Activated CD4-positive, alpha-beta T cell treated with anti-CD3 and anti-CD28 coated beads, Interleukin-2, amount 50 U/mL, for 1 hour (primary cell): ENCODE data around the gene STAT4.

Experiments
- DNase-seq: peaks from one replicate; pipeline ENCODE4 v3.0.0-alpha.2; 2020

Gene STAT4

GRCh38 chr2:191144217-191144616 is 6.6 kb downstream of the STAT4 start:
- no peak for DNase-seq

- no peak for DNase-seq
These were observed 7.0 kb downstream of the STAT4 start for GRCh38 chr2:191143791-191144190.

GRCh38 chr2:191128911-191129304 is 21.9 kb downstream of the STAT4 start:
- DNase-seq: no peak

- no peak for DNase-seq
These were observed 22.5 kb downstream of the STAT4 start for GRCh38 chr2:191128172-191128910.

- no peak for DNase-seq
These were observed 23.6 kb downstream of the STAT4 start for GRCh38 chr2:191127235-191127634.

GRCh38 chr2:191126386-191127085 is 24.3 kb downstream of the STAT4 start:
- DNase-seq: no peak

- no peak for DNase-seq
These were observed 25.1 kb downstream of the STAT4 start for GRCh38 chr2:191125646-191126045.

GRCh38 chr2:191122638-191123294 is 28.0 kb downstream of the STAT4 start:
- DNase-seq: no peak

- no peak for DNase-seq
These were observed 33.5 kb downstream of the STAT4 start for GRCh38 chr2:191117341-191117740.

- DNase-seq: no peak
These were observed 35.0 kb downstream of the STAT4 start for GRCh38 chr2:191115804-191116203.

GRCh38 chr2:191115391-191115790 is 35.4 kb downstream of the STAT4 start:
- DNase-seq: peak; percentile 46

- peak; percentile 11 for DNase-seq
These were observed 36.3 kb downstream of the STAT4 start for GRCh38 chr2:191114403-191114886.

GRCh38 chr2:191113761-191114160 is 37.0 kb downstream of the STAT4 start:
- no peak for DNase-seq

- no peak for DNase-seq
These were observed 38.3 kb downstream of the STAT4 start for GRCh38 chr2:191112448-191112901.

GRCh38 chr2:191109888-191110287 is 40.9 kb downstream of the STAT4 start:
- no peak for DNase-seq

GRCh38 chr2:191108331-191108730 is 42.5 kb downstream of the STAT4 start:
- DNase-seq: no peak

GRCh38 chr2:191105082-191105481 is 45.7 kb downstream of the STAT4 start:
- DNase-seq: no peak

- no peak for DNase-seq
These were observed 47.0 kb downstream of the STAT4 start for GRCh38 chr2:191103774-191104173.

GRCh38 chr2:191100216-191100615 is 50.6 kb downstream of the STAT4 start:
- no peak for DNase-seq

GRCh38 chr2:191087311-191087710 is 63.5 kb downstream of the STAT4 start:
- DNase-seq: no peak

GRCh38 chr2:191086706-191087105 is 64.1 kb downstream of the STAT4 start:
- no peak for DNase-seq

- DNase-seq: no peak
These were observed 67.3 kb downstream of the STAT4 start for GRCh38 chr2:191083540-191083939.

GRCh38 chr2:191082321-191082720 is 68.5 kb downstream of the STAT4 start:
- no peak for DNase-seq
